Endothelial cell of umbilical vein (primary cell): Measurements from ENCODE around the gene SUPT7L. TPM values are rescaled to one million over a fixed set of nuclear protein-coding genes. Genes with fewer than 3 reads are reported as not detected.

Source experiments
- BruUV-seq: library from RNA; stranded (reverse); fragments of 400-500 nt; replicated peaks from 2 replicates; lab custom pipeline; 2021; lab: Mats Ljungman, UMichigan
- CTCF ChIA-PET: fragments of 300-600, 350-600 bp; sonication (Branson Sonifier 250); formaldehyde crosslinking; loops from one replicate; lab custom pipeline; 2021; ENCODE audit warnings: antibody characterized with exemption, inconsistent platforms; lab: Charles Lee
- POLR2A ChIA-PET: fragments of 300-600, 350-600 bp; sonication (Branson Sonifier 250); formaldehyde crosslinking; loops from one replicate; lab custom pipeline; 2021; ENCODE audit warnings: antibody characterized with exemption, inconsistent platforms; lab: Charles Lee
- DNase-seq: peaks from one replicate; pipeline ENCODE4 v3.0.0-alpha.2; 2011; ENCODE audit warnings: low read depth, low spot score
- FAIRE-seq: peaks from 2 replicates; lab custom pipeline; 2011; peaks lifted over from hg19 to GRCh38; lab: Jason Lieb, UNC
- H2AFZ ChIP-seq: 2 replicates; pipeline ENCODE4 v1.6.0; 2012; ENCODE audit warnings: low read depth, low read length, control low read depth, inconsistent platforms
- H3K27ac ChIP-seq: 2 replicates; pipeline ENCODE4 v1.5.1; 2011; ENCODE audit warnings: low read depth, mild to moderate bottlenecking, control low read depth, low read length, moderate library complexity; ENCODE audit not compliant: insufficient read depth
- H3K27me3 ChIP-seq, 2 experiments: 2 replicates each; pipeline versions ENCODE4 v1.6.0 to v1.6.1; 2011; ENCODE audit warnings: low read length in 2 of 2, mixed read lengths in 1 of 2; ENCODE audit not compliant: control insufficient read depth in 2 of 2, insufficient read depth in 2 of 2
- H3K36me3 ChIP-seq, 2 experiments: 2 replicates in 1 of 2; 3 replicates in 1 of 2; pipeline ENCODE4 v1.5.1; 2011; ENCODE audit warnings: low read length in 2 of 2, mild to moderate bottlenecking in 1 of 2, moderate library complexity in 1 of 2; ENCODE audit not compliant: control insufficient read depth in 2 of 2, insufficient read depth in 2 of 2; ENCODE audit errors: extremely low read depth in 1 of 2
- H3K4me1 ChIP-seq: 3 replicates; pipeline ENCODE4 v1.5.1; 2011; ENCODE audit warnings: mild to moderate bottlenecking, low read length; ENCODE audit not compliant: control insufficient read depth, insufficient read depth; ENCODE audit errors: extremely low read depth
- H3K4me2 ChIP-seq: 2 replicates; pipeline ENCODE4 v1.6.1; 2011; ENCODE audit warnings: low read length, control low read depth, mixed read lengths; ENCODE audit not compliant: insufficient read depth
- H3K4me3 ChIP-seq, 3 experiments: fragments of 200-600 bp in 1 of 3; sonication (generic), shearing (Covaris generic) in 1 of 3; replicated peaks in 1 of 3; 2 replicates each; pipeline ENCODE4 v1.5.1; 2011 to 2016; ENCODE audit warnings: control low read depth in 3 of 3, low read length in 3 of 3, mild to moderate bottlenecking in 2 of 3, inconsistent platforms in 1 of 3, low read depth in 1 of 3, moderate library complexity in 1 of 3; ENCODE audit not compliant: insufficient read depth in 1 of 3
- H3K79me2 ChIP-seq: 2 replicates; pipeline ENCODE4 v1.6.0; 2012; ENCODE audit warnings: low read length, inconsistent platforms; ENCODE audit not compliant: control insufficient read depth, insufficient read depth
- H3K9ac ChIP-seq: replicated peaks from 2 replicates; pipeline ENCODE3; 2011; ENCODE audit warnings: low read length, control low read depth; ENCODE audit not compliant: insufficient read depth; ENCODE audit errors: extremely low read depth
- H3K9me1 ChIP-seq: replicated peaks from 3 replicates; pipeline ENCODE4 v1.6.0; 2011; ENCODE audit warnings: mild to moderate bottlenecking, low read length; ENCODE audit not compliant: control insufficient read depth, insufficient read depth; ENCODE audit errors: extremely low read depth
- H3K9me3 ChIP-seq: replicated peaks from 2 replicates; pipeline ENCODE4 v1.5.1; 2012; ENCODE audit warnings: low read length, inconsistent platforms; ENCODE audit not compliant: control insufficient read depth, insufficient read depth
- H4K20me1 ChIP-seq: replicated peaks from 2 replicates; pipeline ENCODE3; 2011; ENCODE audit warnings: mild to moderate bottlenecking, low read length; ENCODE audit not compliant: control insufficient read depth, insufficient read depth; ENCODE audit errors: extremely low read depth
- EZH2 ChIP-seq: IDR thresholded peaks from 2 replicates; pipeline ENCODE4 v1.6.1; 2012; ENCODE audit warnings: borderline replicate concordance, low read depth, mild to moderate bottlenecking, moderate library complexity, low read length, inconsistent platforms; ENCODE audit not compliant: severe bottlenecking
- FOS ChIP-seq: IDR thresholded peaks from 2 replicates; pipeline ENCODE4 v1.6.1; 2011; ENCODE audit warnings: mild to moderate bottlenecking, low read length, moderate library complexity, borderline replicate concordance; ENCODE audit not compliant: insufficient read depth
- GATA2 ChIP-seq: IDR thresholded peaks from 2 replicates; pipeline ENCODE4 v1.7.0; 2011; ENCODE audit warnings: low read depth, mild to moderate bottlenecking, moderate library complexity, mixed read lengths, low read length; ENCODE audit not compliant: insufficient read length, insufficient read depth
- JUN ChIP-seq: IDR thresholded peaks from 2 replicates; pipeline ENCODE4 v1.6.1; 2011; ENCODE audit warnings: borderline replicate concordance, low read depth; ENCODE audit not compliant: insufficient read length, insufficient read depth
- MYC ChIP-seq: IDR thresholded peaks from one replicate; pipeline ENCODE4 v1.6.1; 2011; ENCODE audit warnings: mild to moderate bottlenecking, low read depth, low read length
- POLR2A ChIP-seq: IDR thresholded peaks from 2 replicates; pipeline ENCODE4 v1.6.1; 2012; ENCODE audit warnings: low read depth, mild to moderate bottlenecking, control low read depth, low read length
- POLR2AphosphoS5 ChIP-seq: IDR thresholded peaks from 2 replicates; pipeline ENCODE4 v1.6.1; 2012; ENCODE audit warnings: low read depth, mild to moderate bottlenecking, control low read depth, low read length, moderate library complexity; ENCODE audit not compliant: insufficient read depth
- dilution Hi-C: fragments of 300-500 bp; cut with MboI; formaldehyde crosslinking; loops from one replicate; pipeline ENCODE4 v1.15.0; 2019; ENCODE audit warnings: low sequenced_read_pairs; ENCODE audit not compliant: extremely low pct_ligation_motif_present
- intact Hi-C: fragments of 100-400 bp; cut with micrococcal nuclease; formaldehyde crosslinking; loops from one replicate; pipeline ENCODE4 v1.10.0; 2022
- polyA plus RNA-seq, 4 experiments: library from polyadenylated mRNA; depleted of rRNA in 3 of 4; stranded (reverse) in 3 of 4; unstranded in 1 of 4; fragments of >200 nt; gene quantifications; 2 replicates each; pipeline versions ENCODE4 v1.2.1 to v1.2.3, GENCODE V29; 2011 to 2012; ENCODE audit warnings: missing spikeins in 1 of 4
- total RNA-seq: library from RNA; stranded (reverse); gene quantifications from 2 replicates; pipeline ENCODE4 v1.2.3, GENCODE V29; 2021
- TF ChIP-seq, protein P1 (sequence below), 2 donors: IDR thresholded peaks; 1 replicate in 1 of 2; 2 replicates in 1 of 2; pipeline ENCODE4 v1.5.1; 2011; ENCODE audit warnings: low read length in 2 of 2, mild to moderate bottlenecking in 2 of 2, moderate library complexity in 2 of 2, control low read depth in 1 of 2, inconsistent platforms in 1 of 2, low read depth in 1 of 2; ENCODE audit not compliant: insufficient read depth in 1 of 2; ENCODE audit errors: extremely low read depth in 1 of 2
- TF ChIP-seq, protein P2 (sequence below): IDR thresholded peaks from 2 replicates; pipeline ENCODE4 v1.6.1; 2011; ENCODE audit not compliant: insufficient read depth, insufficient read length

The SUPT7L gene
- total and polyA plus RNA-seq, 2 donors (not counting 3 experiments of a cell fraction or from before 2014, with no cell fraction given), result 30.3 to 44.5 TPM

DNA sequence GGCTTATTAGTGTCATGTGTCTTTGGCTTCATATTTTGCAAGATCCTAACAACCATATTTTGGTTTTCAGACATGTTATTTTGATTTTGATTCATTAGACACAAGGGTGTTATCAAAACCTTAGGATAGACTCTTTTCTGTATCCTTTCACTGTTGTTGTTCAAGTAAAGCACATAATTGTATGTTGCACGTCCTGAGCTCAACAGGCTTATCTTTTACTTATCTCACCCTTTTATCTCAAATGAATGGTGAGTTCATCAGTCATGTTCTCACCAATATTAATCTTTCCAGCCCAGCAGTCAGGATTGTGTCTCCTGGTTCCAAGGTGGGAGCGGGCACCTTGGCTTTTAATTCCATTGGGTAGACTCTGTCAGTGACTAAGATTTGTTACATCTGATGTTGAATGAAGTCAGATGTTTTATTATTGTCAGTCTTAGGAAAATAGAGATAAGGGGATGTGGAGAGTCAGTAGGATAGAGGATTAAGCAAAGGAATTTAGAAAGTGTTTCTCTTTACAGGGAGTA, 22.6 kb downstream of the SUPT7L start:
- Histone ChIP-seq H3K4me2 (no peak overlapping the region), H3K4me1 (no peaks in the 10 kb centered on the region), H3K36me3 (peaks cover 19 to 23% of the 10 kb centered on the region in 2 experiments), H3K79me2 (no peaks in the 10 kb centered on the region), H3K4me3 (no peak overlapping the region), H3K27me3 (no peaks in the 10 kb centered on the region), H3K9me1 (no peaks in the 10 kb centered on the region), H3K27ac (no peak overlapping the region), H2AFZ (no peak overlapping the region), H4K20me1 (no peaks in the 10 kb centered on the region), H3K9me3 (no peaks in the 10 kb centered on the region), H3K9ac (no peak overlapping the region)
- CTCF ChIA-PET, result interaction anchor here (0.6 kb wide), 1 partner anchor 27 kb away, joined by 3 read pairs; no protein-coding TSS in a partner anchor
- TF ChIP-seq GATA2 (no peak), FOS (no peak), MYC (no peak), JUN (no peak), POLR2AphosphoS5 (no peak), EZH2 (no peak), POLR2A (no peak)
- TF ChIP-seq, protein P1, sequence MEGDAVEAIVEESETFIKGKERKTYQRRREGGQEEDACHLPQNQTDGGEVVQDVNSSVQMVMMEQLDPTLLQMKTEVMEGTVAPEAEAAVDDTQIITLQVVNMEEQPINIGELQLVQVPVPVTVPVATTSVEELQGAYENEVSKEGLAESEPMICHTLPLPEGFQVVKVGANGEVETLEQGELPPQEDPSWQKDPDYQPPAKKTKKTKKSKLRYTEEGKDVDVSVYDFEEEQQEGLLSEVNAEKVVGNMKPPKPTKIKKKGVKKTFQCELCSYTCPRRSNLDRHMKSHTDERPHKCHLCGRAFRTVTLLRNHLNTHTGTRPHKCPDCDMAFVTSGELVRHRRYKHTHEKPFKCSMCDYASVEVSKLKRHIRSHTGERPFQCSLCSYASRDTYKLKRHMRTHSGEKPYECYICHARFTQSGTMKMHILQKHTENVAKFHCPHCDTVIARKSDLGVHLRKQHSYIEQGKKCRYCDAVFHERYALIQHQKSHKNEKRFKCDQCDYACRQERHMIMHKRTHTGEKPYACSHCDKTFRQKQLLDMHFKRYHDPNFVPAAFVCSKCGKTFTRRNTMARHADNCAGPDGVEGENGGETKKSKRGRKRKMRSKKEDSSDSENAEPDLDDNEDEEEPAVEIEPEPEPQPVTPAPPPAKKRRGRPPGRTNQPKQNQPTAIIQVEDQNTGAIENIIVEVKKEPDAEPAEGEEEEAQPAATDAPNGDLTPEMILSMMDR (IDR thresholded peaks at IDR 0.05; ENCODE audit: extremely low read depth in 1 of 2, insufficient read depth in 1 of 2, low read depth in 1 of 2, low read length in 2 of 2), result no peak
- TF ChIP-seq, protein P2, sequence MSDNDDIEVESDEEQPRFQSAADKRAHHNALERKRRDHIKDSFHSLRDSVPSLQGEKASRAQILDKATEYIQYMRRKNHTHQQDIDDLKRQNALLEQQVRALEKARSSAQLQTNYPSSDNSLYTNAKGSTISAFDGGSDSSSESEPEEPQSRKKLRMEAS, result no peak
- intact Hi-C loops, result no loop called here
- dilution Hi-C loops, result no loop called here
- POLR2A ChIA-PET, result interaction anchor here (1.0 kb wide), 1 partner anchor 13 kb away, joined by 3 read pairs; no protein-coding TSS in a partner anchor
- FAIRE-seq (no peak), DNase-seq (no peak)
- no TSS peak for BruUV-seq
